NCI-H2196 treated with DMSO at 0.1 percent for 48 hours (cell line): ENCODE results near the gene PIP4K2A.
"Not testable (repeated sequence)": the region's sequence is repeated elsewhere in the genome, so short reads cannot be mapped to it uniquely, and the experiment has no call there.

ENCODE experiments used
- DNase-seq: peaks from one replicate; lab custom pipeline; 2025; ENCODE audit not compliant: unreplicated experiment; lab: John Stamatoyannopoulos, UW

PIP4K2A gene

GRCh38 chr10:22527520-22527919 is 186.9 kb downstream of the PIP4K2A start:
- no peak for DNase-seq

DNA sequence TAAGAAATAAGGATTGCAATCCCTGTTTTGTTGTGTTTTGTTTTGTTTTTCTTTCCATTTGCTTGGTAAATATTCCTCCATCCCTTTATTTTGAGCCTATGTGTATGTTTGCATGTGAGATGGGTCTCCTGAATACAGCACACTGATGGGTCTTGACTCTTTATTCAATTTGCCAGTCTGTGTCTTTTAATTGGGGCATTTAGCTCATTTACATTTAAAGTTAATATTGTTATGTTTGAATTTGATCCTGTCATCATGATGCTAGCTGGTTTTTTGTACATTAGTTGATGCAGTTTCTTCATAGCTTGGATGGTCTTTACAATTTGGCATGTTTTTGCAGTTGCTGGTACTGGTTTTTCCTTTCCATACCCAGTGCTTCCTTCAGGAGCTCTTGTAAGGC is 190.0 kb downstream of the PIP4K2A start:
- not testable (repeated sequence) for DNase-seq

DNA sequence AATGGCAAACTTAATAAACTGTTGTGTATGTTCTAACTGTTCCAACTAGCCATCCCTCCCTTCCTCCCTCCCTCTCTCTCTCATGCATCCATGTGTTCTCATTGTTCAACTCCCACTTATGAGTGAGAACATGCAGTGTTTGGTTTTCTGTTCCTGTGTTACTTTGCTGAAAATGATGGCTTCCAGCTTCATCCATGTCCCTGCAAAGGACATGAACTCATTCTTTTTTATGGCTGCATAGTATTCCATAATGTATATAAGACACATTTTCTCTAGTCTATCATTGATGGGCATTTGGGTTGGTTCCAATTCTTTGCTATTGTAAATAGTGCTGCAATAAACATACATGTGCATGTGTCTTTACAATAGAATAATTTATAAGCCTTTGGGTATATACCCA is 193.7 kb downstream of the PIP4K2A start:
- DNase-seq = not testable (repeated sequence)

GRCh38 chr10:22518167-22518724 is 196.1 kb downstream of the PIP4K2A start:
- no peak for DNase-seq

DNA sequence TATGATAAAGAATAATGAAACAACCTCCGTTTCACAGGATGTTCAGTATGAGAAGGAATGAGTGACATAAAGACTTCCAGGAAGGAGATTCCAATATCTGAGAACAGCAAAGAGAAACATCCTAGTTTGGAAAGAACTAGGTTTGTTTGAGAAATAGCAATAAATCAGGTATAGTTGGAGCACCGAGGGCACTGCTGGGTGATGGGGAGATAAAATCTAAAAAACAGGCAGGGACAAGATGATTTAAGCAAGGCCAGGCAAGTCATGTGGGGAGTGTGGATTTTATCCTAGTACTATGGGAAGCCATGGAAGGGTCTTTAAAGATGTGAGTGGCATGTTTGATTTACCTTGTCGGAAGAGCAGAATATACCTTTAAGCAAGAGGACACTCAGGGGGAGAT is 199.4 kb downstream of the PIP4K2A start:
- no peak for DNase-seq

DNA sequence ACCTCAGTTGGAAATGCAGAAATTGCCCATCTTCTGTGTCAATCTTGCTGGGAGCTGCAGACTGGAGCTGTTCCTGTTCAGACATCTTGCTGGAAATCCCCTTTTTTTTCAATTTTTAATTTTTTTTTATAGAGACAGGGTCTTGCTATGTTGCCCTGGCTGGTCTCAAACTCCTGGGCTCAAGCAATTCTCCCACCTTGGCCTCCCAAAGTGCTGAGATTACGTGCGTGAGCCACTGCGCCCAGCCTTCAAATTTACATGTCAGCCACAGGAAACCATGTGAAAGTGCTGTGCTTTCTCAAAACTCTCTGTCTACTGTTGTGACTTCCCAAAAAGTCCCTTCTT is 200.0 kb downstream of the PIP4K2A start:
- not testable (repeated sequence) for DNase-seq

DNA sequence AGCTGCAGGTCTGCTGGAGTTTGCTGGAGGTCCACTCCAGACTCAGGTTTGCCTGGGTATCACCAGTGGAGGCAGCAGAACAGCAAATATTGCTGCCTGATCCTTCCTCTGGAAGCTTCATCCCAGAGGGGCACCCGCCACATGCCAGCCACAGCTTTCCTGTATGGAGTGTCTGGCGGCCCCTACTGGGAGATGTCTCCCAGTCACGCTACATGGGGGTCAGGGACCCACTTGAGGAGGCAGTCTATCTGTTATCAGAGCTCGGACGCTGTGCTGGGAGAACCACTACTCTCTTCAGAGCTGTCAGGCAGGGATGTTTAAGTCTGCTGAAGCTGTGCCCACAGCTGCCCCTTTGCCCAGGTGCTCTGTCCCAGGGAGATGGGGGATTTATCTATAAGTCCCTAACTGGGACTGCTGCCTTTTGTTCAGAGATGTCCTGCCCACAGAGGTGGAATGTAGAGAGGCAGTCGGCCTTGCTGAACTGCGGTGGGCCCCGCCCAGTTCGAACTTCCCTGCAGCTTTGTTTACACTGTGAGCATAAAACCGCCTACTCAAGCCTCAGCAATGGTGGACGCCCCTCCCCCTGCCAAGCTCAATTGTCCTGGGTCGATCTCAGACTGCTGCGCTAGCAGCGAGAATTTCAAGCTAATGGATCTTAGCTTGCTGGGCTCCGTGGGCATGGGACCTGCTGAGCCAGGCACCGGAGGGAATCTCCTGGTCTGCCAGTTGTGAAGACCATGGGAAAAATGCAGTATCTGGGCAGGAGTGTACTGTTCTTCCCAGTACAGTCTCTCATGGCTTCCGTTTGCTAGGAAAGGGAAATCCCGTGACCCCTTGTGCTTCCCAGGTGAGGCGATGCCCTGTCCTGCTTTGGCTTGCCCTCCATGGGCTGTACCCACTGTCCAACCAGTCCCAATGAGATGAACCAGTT is 200.6 kb downstream of the PIP4K2A start:
- DNase-seq = not testable (repeated sequence)

- DNase-seq = not testable (repeated sequence)
These were observed 202.4 kb downstream of the PIP4K2A start for GRCh38 chr10:22512015-22512414.

- DNase-seq = not testable (repeated sequence)
These were observed 206.2 kb downstream of the PIP4K2A start for GRCh38 chr10:22508214-22508613.

- DNase-seq = no peak
These were observed 208.3 kb downstream of the PIP4K2A start for GRCh38 chr10:22505911-22506685.

- DNase-seq = no peak
These were observed 209.6 kb downstream of the PIP4K2A start for GRCh38 chr10:22504766-22505165.

GRCh38 chr10:22503315-22504088 is 210.9 kb downstream of the PIP4K2A start:
- no peak for DNase-seq

- DNase-seq = no peak
These were observed 212.5 kb downstream of the PIP4K2A start for GRCh38 chr10:22501863-22502262.

- no peak for DNase-seq
These were observed 213.0 kb downstream of the PIP4K2A start for GRCh38 chr10:22501413-22501812.

GRCh38 chr10:22500656-22501340 is 213.6 kb downstream of the PIP4K2A start:
- no peak for DNase-seq

DNA sequence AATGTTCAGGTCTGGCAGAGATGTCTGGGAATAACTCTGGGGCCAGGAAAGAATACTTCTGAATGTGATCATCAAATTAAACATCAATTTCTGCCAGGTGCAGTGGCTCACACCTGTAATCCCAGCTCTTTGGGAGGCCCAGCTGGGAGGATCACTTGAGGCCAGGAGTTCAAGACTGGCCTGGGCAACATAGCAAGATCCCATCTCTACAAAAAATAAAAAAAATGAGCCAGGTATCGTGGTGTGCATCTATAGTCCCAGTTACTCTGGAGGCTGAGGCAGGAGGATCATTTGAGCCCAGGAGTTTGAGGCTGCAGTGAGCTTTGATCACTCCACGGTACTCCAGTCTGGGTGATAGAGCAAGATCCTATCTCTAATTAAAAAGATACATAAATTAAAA is 214.4 kb downstream of the PIP4K2A start:
- DNase-seq = not testable (repeated sequence)

DNA sequence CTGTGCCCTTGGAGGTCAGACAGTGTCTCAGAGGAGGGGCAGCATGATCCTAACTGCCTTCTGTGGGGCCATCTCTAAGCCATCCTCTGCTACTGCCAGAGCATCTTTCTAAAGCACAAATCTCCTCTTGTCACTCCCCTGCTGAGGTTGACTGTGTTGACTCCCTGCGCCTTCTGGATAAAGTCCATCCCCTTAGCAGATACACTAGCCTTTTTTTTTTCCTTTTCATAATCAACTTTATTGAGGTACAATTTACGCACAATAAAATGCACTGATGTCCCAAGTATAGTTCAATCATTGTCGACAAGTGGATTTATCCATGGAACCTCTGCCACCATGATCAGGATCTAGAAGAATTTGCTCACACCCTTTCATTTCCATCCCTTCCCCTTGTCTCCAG is 219.0 kb downstream of the PIP4K2A start:
- DNase-seq = no peak

- DNase-seq = no peak
These were observed 220.4 kb downstream of the PIP4K2A start for GRCh38 chr10:22494007-22494406.

DNA sequence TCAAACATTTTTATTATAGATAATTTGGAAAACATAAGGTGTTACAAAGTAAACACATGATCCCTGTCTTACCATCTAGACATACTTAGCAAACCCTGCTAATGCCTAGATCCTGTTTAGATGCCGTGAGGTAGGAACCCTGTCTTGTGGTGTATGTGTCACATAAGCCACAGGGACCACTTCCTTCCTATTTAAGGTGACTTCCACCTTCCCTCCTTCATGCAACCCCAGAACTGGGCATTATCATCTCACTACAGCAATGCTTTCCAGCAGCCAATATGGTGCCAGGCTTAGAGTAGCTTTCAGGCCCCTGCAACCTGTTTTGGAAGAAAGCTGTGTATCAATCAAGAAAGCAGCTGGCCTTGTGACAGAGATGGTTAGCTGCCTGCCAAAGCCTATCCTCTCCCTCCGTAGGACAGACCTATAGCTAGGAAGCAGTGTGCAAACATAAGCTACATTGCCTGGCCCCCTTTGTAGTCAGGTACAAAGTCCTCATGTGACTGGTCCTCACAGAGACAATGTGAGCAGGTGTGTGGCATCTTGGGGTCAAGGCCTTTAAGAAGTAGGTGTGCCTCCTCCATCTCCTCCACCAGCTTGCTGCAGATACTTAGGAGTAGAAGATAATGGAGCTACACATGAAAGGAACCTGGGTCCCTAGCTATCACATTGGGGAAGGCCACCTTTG is 222.3 kb downstream of the PIP4K2A start:
- no peak for DNase-seq

DNA sequence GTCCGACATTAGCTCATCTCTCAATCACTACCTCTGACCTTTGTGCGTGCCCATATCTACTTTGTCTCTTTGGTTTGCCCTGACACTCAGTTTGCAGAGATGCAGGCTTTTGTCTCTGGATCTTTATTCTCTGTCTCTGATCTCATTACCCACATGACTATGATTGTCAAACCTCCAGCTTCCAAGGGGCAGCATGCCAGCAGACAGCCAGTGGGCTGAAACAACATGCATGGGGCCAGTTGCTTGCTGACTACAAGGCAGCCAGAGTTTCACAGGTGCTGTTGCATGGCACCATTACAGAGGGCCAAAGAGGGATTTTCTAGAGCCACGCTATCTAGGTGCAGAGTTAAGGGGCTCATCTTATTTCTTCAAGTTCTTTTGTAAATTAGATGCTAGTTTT is 222.9 kb downstream of the PIP4K2A start:
- no peak for DNase-seq
